Gastrocnemius medialis (tissue), 4 donors: ENCODE measurements around the gene CDC20. TPM values are rescaled to one million over a fixed set of nuclear protein-coding genes. Genes with fewer than 3 reads are reported as not detected.

Source experiments
- ATAC-seq, 2 donors: fragments of 150-250 bp; one replicate each; pipeline ENCODE4 v1.9.1; 2016
- DNase-seq, 2 donors: peaks; one replicate each; pipeline ENCODE4 v3.0.0-alpha.2; 2019
- H3K27ac ChIP-seq, 4 donors: fragments of 200-600 bp; sonication (generic); 1 replicate in 1 of 4; 2 replicates in 3 of 4; pipeline ENCODE4 v1.5.1; 2016 to 2018; ENCODE audit warnings: mild to moderate bottlenecking in 2 of 4, moderate library complexity in 1 of 4
- H3K27me3 ChIP-seq, 3 donors: fragments of 200-600 bp; sonication (generic) in 2 of 3; 1 replicate in 1 of 3; 2 replicates in 2 of 3; pipeline versions ENCODE4 v1.5.1 to v1.6.0; 2016 to 2019; ENCODE audit warnings: mild to moderate bottlenecking in 1 of 3, moderate library complexity in 1 of 3
- H3K36me3 ChIP-seq, 2 donors: fragments of 200-600 bp; sonication (generic) in 1 of 2; one replicate each; pipeline ENCODE4 v1.5.1; 2017 to 2018
- H3K4me1 ChIP-seq, 2 donors: fragments of 200-600 bp; sonication (generic) in 1 of 2; one replicate each; pipeline ENCODE4 v1.5.1; 2016 to 2017; ENCODE audit warnings: mild to moderate bottlenecking in 2 of 2
- H3K4me3 ChIP-seq, 4 donors: fragments of 200-600 bp; sonication (generic) in 3 of 4; 1 replicate in 1 of 4; 2 replicates in 3 of 4; pipeline ENCODE4 v1.5.1; 2016 to 2019; ENCODE audit warnings: mild to moderate bottlenecking in 2 of 4
- H3K9me3 ChIP-seq, 3 donors: fragments of 200-600 bp; sonication (generic) in 2 of 3; 1 replicate in 1 of 3; 2 replicates in 2 of 3; pipeline ENCODE4 v1.5.1; 2016 to 2019
- POLR2A ChIP-seq, 2 donors: fragments of 450-650 bp; IDR thresholded peaks; one replicate each; pipeline ENCODE4 v1.6.1; 2017; ENCODE audit warnings: antibody characterized with exemption in 2 of 2, mild to moderate bottlenecking in 2 of 2, moderate library complexity in 2 of 2
- in situ Hi-C, 4 donors: fragments of 200-750 bp; cut with MboI; loops; one replicate each; pipeline versions ENCODE4 v1.15.0 to v1.8.0; 2017; ENCODE audit warnings: low sequenced_read_pairs in 4 of 4
- intact Hi-C: fragments of 100-400 bp; cut with DNase I; formaldehyde crosslinking; loops from one replicate; pipeline ENCODE4 v1.15.1; 2023; ENCODE audit warnings: low total_unique reads
- total RNA-seq, 4 donors: library from RNA; depleted of rRNA; stranded (reverse); fragments of >200 nt; gene quantifications; one replicate each; pipeline versions ENCODE4 v1.1.0 to v1.2.3, GENCODE V29; 2016
- TF ChIP-seq, protein P1 (sequence below), 5 experiments: fragments of 450-650 bp in 3 of 5; fragments of 200-600 bp in 2 of 5; sonication (generic) in 2 of 5; IDR thresholded peaks in 4 of 5; conservative IDR thresholded peaks in 1 of 5; 1 replicate in 4 of 5; 2 replicates in 1 of 5; pipeline ENCODE4 v1.5.1; 2016 to 2019; ENCODE audit warnings: antibody characterized with exemption in 5 of 5, mild to moderate bottlenecking in 3 of 5, moderate library complexity in 3 of 5

The CDC20 gene
- total RNA-seq, 4 donors from 2014 or later: 0.46 to 2.4 (median 0.76) TPM

DNA sequence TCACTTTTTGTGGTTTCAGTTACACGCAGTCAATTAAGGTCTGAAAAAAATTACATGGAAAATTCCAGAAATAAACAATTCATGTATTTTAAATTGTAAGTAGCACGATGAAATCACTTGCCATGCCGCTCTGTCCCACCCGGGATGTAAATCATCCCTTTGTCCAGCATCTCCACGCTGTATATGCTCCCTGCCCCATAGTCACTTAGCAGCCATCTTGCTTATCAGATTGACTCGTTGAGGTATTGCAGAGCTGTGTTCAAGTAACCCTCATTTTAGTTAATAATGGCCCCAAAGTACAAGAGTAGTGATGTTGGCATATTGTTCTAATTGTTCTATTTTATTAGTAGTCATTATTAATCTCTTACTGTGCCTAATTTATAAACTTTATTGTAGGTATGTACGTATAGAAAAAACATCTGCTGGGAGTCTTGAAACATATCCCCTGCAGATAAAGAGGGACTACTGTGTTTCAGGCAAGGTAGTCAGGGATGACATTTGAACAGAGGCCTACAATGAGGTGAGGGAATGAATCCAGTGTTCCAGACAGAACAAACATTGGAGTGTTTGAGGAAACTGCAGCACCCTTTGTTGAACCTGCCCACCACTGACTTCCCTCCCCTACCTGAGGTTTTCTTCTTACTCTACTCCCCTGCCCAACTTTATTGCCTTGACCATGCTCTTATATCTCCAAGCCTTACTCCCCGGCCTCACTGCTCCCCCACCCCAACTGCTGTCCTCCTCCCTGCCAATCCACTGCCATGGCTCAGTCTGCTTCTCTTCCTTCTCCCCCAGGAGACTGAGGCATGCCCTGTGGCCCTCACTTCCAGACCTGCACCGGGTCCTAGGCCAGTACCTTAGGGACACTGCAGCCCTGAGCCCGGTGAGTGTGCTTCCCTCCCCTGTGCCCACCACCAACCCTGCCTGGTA lies 7.1 kb upstream of the CDC20 start:
- Histone ChIP-seq H3K9me3 (no peaks in the 10 kb centered on the region), H3K36me3 (no peaks in the 10 kb centered on the region), H3K27ac (no peak overlapping the region), H3K27me3 (no peaks in the 10 kb centered on the region), H3K4me3 (no peak overlapping the region), H3K4me1 (peaks cover 0 to 8% of the 10 kb centered on the region in 2 donors)
- TF ChIP-seq, protein P1, sequence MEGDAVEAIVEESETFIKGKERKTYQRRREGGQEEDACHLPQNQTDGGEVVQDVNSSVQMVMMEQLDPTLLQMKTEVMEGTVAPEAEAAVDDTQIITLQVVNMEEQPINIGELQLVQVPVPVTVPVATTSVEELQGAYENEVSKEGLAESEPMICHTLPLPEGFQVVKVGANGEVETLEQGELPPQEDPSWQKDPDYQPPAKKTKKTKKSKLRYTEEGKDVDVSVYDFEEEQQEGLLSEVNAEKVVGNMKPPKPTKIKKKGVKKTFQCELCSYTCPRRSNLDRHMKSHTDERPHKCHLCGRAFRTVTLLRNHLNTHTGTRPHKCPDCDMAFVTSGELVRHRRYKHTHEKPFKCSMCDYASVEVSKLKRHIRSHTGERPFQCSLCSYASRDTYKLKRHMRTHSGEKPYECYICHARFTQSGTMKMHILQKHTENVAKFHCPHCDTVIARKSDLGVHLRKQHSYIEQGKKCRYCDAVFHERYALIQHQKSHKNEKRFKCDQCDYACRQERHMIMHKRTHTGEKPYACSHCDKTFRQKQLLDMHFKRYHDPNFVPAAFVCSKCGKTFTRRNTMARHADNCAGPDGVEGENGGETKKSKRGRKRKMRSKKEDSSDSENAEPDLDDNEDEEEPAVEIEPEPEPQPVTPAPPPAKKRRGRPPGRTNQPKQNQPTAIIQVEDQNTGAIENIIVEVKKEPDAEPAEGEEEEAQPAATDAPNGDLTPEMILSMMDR (IDR thresholded peaks at IDR 0.05 in 4 of 5, conservative IDR thresholded peaks at IDR 0.05 in 1 of 5): no peak
- TF ChIP-seq POLR2A (IDR thresholded peaks at IDR 0.05): no peak
- ATAC-seq (no peak), DNase-seq (no peak)
- in situ Hi-C loops: no loop called here
- intact Hi-C loops: no loop called here

DNA sequence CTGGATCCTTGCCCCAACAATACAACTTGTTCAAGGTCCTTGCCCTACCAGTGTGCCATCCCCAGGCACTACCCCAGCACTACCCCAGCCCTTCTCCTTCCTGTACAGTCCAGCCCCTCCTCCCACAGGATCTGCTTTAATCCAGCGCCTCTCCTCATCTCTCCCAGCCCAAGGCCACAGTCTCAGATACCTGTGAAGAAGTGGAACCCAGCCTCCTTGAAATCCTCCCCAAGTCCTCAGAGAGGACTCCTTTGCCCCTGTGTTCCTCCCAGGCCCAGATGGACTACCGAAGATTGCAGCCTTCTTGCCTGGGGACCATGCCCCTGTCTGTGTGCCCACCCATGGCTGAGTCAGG lies 6.5 kb upstream of the CDC20 start:
- no peak for DNase-seq
- Histone ChIP-seq H3K27me3 (no peaks in the 10 kb centered on the region), H3K9me3 (no peaks in the 10 kb centered on the region), H3K4me3 (no peak overlapping the region), H3K4me1 (peaks cover 0 to 8% of the 10 kb centered on the region in 2 donors), H3K27ac (no peak overlapping the region), H3K36me3 (no peaks in the 10 kb centered on the region)
- intact Hi-C loops: no loop called here
- TF ChIP-seq POLR2A (IDR thresholded peaks at IDR 0.05): no peak
- in situ Hi-C loops: no loop called here
- no peak for ATAC-seq

DNA sequence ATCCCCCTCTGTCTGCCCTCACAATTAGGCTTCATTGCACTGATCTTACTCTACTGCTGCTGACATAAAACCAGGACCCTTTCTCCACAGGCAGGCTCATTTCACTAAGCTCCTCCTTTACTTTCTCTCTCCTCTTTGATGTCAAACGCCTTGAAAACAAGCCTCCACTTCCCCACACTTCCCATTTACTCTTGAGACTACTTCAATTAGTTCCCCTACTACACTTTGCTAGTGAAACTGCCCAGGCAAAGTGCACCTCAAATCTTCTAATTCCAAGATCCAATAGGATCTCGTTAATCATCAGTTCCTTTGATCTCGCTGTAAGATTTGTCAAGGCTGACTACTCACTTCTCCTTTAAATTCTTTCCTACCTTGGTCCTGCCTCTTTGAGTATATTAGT lies 5.9 kb upstream of the CDC20 start:
- Histone ChIP-seq H3K36me3 (no peaks in the 10 kb centered on the region), H3K27ac (no peak overlapping the region), H3K4me3 (no peak overlapping the region), H3K4me1 (peaks cover 4 to 12% of the 10 kb centered on the region in 2 donors), H3K9me3 (no peaks in the 10 kb centered on the region), H3K27me3 (no peaks in the 10 kb centered on the region)
- ATAC-seq: no peak
- no peak for TF ChIP-seq POLR2A (IDR thresholded peaks at IDR 0.05)
- TF ChIP-seq, protein P1 (IDR thresholded peaks at IDR 0.05 in 4 of 5, conservative IDR thresholded peaks at IDR 0.05 in 1 of 5): no peak
- intact Hi-C loops: no loop called here
- in situ Hi-C loops: no loop called here
- DNase-seq: no peak

DNA sequence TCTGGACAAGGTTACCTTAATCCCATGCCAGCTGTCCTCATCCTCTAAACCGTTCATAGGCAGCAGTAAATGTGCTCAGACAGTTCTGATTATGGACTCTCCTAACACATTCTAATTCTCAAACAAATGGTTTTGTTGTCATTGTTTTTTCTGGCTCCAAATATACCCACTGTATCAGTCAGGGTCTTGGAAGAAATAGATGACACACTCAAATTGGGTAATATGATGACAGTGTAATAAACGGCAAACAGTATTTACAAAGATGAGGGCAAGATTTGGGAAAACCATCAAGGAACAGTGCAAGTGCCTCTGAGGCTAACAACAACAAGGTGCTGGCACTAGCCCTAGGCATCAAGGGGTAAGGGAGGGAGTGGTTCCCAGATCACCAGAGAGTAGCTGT lies 4.3 kb upstream of the CDC20 start:
- in situ Hi-C loops: no loop called here
- ATAC-seq: no peak
- intact Hi-C loops: no loop called here

DNA sequence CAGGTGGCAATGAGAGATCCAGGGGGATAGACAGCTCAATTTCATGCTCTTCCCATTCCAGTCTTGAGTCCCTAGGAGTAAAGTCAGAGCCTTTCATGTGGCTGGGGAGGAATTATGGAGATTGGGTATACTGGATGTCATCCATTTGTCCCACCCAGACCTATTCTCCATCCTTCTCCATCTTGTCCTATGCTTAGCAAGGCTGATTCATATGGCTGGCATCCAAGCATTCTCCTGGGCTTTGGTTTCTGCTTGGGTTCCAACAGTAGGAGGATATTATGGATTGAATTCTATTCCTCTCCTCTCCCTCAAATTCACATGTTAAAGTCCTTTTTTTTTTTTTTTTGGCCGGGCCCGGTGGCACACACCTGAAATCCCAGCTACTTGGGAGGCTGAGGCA lies 3.8 kb upstream of the CDC20 start:
- intact Hi-C loops: loop anchor here (5.0 kb wide), 1 partner anchor 58 kb away; no protein-coding TSS in a partner anchor
- in situ Hi-C loops: no loop called here
- Histone ChIP-seq H3K4me1 (peaks cover 10 to 12% of the 10 kb centered on the region in 2 donors), H3K36me3 (no peaks in the 10 kb centered on the region), H3K27me3 (no peaks in the 10 kb centered on the region), H3K27ac (no peak overlapping the region), H3K4me3 (no peak overlapping the region), H3K9me3 (no peaks in the 10 kb centered on the region)
- DNase-seq (no peak), ATAC-seq (no peak)
- TF ChIP-seq, protein P1 (IDR thresholded peaks at IDR 0.05 in 4 of 5, conservative IDR thresholded peaks at IDR 0.05 in 1 of 5): no peak
- no peak for TF ChIP-seq POLR2A (IDR thresholded peaks at IDR 0.05)

More for the DNA sequence above, 4.3 kb upstream of the CDC20 start:
- peaks cover 10 to 12% of the 10 kb centered on the region in 2 donors for H3K4me1 ChIP-seq
- no peaks in the 10 kb centered on the region for H3K27me3 ChIP-seq
- H3K36me3 ChIP-seq: no peaks in the 10 kb centered on the region
- no peaks in the 10 kb centered on the region for H3K9me3 ChIP-seq
- no peak overlapping the region for H3K27ac ChIP-seq
- no peak for DNase-seq
- TF ChIP-seq, protein P1 (IDR thresholded peaks at IDR 0.05 in 4 of 5, conservative IDR thresholded peaks at IDR 0.05 in 1 of 5): no peak
- no peak for TF ChIP-seq POLR2A (IDR thresholded peaks at IDR 0.05)
- H3K4me3 ChIP-seq: no peak overlapping the region
